Transverse colon (tissue), 4 donors: ENCODE measurements around the gene LRRIQ1. TPM values are rescaled to one million over a fixed set of nuclear protein-coding genes. Genes with fewer than 3 reads are reported as not detected.

ENCODE experiments used
- DNase-seq: peaks from one replicate; pipeline ENCODE4 v3.0.0-alpha.2; 2019
- H3K27ac ChIP-seq, 4 donors: fragments of 200-600 bp; sonication (generic); 2 replicates each; pipeline ENCODE4 v1.5.1; 2016 to 2018; ENCODE audit warnings: inconsistent platforms in 4 of 4
- H3K27me3 ChIP-seq: fragments of 200-600 bp; sonication (generic); 2 replicates; pipeline ENCODE4 v1.5.1; 2017; ENCODE audit warnings: inconsistent platforms
- H3K36me3 ChIP-seq, 4 donors: fragments of 200-600 bp; sonication (generic); 2 replicates each; pipeline ENCODE4 v1.5.1; 2017 to 2019; ENCODE audit warnings: inconsistent platforms in 4 of 4
- H3K4me1 ChIP-seq, 4 donors: fragments of 200-600 bp; sonication (generic); 2 replicates each; pipeline ENCODE4 v1.5.1; 2017 to 2020; ENCODE audit warnings: inconsistent platforms in 4 of 4
- H3K4me3 ChIP-seq, 4 donors: fragments of 200-600 bp; sonication (generic); 1 replicate in 1 of 4; 2 replicates in 3 of 4; pipeline versions ENCODE4 v1.5.1 to v1.6.1; 2017 to 2019; ENCODE audit warnings: inconsistent platforms in 4 of 4
- H3K9me3 ChIP-seq, 2 donors: fragments of 200-600 bp; sonication (generic); 2 replicates each; pipeline ENCODE4 v1.5.1; 2017 to 2019; ENCODE audit warnings: inconsistent platforms in 2 of 2
- CTCF ChIP-seq, 5 experiments: fragments of 200-600 bp in 3 of 5; fragments of 450-650 bp in 2 of 5; sonication (generic) in 3 of 5; IDR thresholded peaks; 1 replicate in 2 of 5; 2 replicates in 3 of 5; pipeline ENCODE4 v1.5.1; 2016 to 2017; ENCODE audit warnings: antibody characterized with exemption in 5 of 5, inconsistent platforms in 3 of 5, mild to moderate bottlenecking in 2 of 5, moderate library complexity in 1 of 5
- EP300 ChIP-seq: sonication (generic); formaldehyde crosslinking; IDR thresholded peaks from one replicate; pipeline ENCODE4 v1.6.1; 2017; ENCODE audit warnings: antibody characterized with exemption, low read depth
- POLR2A ChIP-seq: fragments of 450-650 bp; IDR thresholded peaks from one replicate; pipeline ENCODE4 v1.6.1; 2016; ENCODE audit warnings: antibody characterized with exemption, mild to moderate bottlenecking, moderate library complexity
- POLR2AphosphoS5 ChIP-seq, 3 donors: sonication (generic); formaldehyde crosslinking; IDR thresholded peaks; one replicate each; pipeline ENCODE4 v1.6.1; 2016; ENCODE audit warnings: antibody characterized with exemption in 3 of 3
- WGBS, 2 donors: methylation state at CpG; one replicate each; pipeline ENCODE4 v1.1.5; 2018; ENCODE audit warnings: low coverage in 1 of 2; 5-methylcytosine and 5-hydroxymethylcytosine counted together
- in situ Hi-C, 4 donors: fragments of 200-750 bp; cut with MboI; loops; one replicate each; pipeline versions ENCODE4 v1.15.0 to v1.15.1; 2017; ENCODE audit warnings: low sequenced_read_pairs in 3 of 4, low pct_ligation_motif_present in 1 of 4, low pct_unique_long_range_greater_than_20kb in 1 of 4
- intact Hi-C: fragments of 100-400 bp; cut with DNase I; formaldehyde crosslinking; loops from one replicate; pipeline ENCODE4 v1.15.1; 2023; ENCODE audit warnings: low total_unique reads
- total RNA-seq, 4 donors: library from RNA; depleted of rRNA; stranded (reverse); fragments of >200 nt; gene quantifications; one replicate each; pipeline ENCODE4 v1.1.0, GENCODE V29; 2016

Gene LRRIQ1
- total RNA-seq, 4 donors from 2014 or later: not detected

GRCh38 chr12:85273381-85274314 is 237.5 kb downstream of the LRRIQ1 start:
- Histone ChIP-seq H3K9me3 (no peaks in the 10 kb centered on the region), H3K36me3 (no peaks in the 10 kb centered on the region), H3K4me1 (peaks cover 0 to 3% (median 0%) of the 10 kb centered on the region in 4 donors), H3K27ac (no peak overlapping the region), H3K4me3 (no peak overlapping the region), H3K27me3 (peaks cover 77% of the 10 kb centered on the region)
- no peak for TF ChIP-seq POLR2A
- no peak for TF ChIP-seq POLR2AphosphoS5 (IDR thresholded peaks at IDR 0.05)
- TF ChIP-seq EP300: no peak
- TF ChIP-seq CTCF (IDR thresholded peaks at IDR 0.05): no peak
- 5 to 23% methylated on average over 3 to 32 of the region's 37 CpGs for WGBS, 2 donors
- in situ Hi-C loops: no loop called here
- intact Hi-C loops: no loop called here
- DNase-seq: no peak

GRCh38 chr12:85274315-85274651 is 238.1 kb downstream of the LRRIQ1 start:
- H3K36me3 ChIP-seq: no peaks in the 10 kb centered on the region
- H3K27ac ChIP-seq: no peak overlapping the region
- peaks cover 0 to 3% (median 0%) of the 10 kb centered on the region in 4 donors for H3K4me1 ChIP-seq
- intact Hi-C loops (no loop called here), in situ Hi-C loops (no loop called here)
- 15 to 26% methylated on average over 7 to 8 of the region's 8 CpGs for WGBS, 2 donors
- peaks cover 84% of the 10 kb centered on the region for H3K27me3 ChIP-seq
- DNase-seq: no peak
- H3K4me3 ChIP-seq: no peak overlapping the region
- TF ChIP-seq POLR2A (no peak), POLR2AphosphoS5 (IDR thresholded peaks at IDR 0.05) (no peak), CTCF (IDR thresholded peaks at IDR 0.05) (no peak), EP300 (no peak)
- no peaks in the 10 kb centered on the region for H3K9me3 ChIP-seq

- Histone ChIP-seq H3K9me3 (no peaks in the 10 kb centered on the region), H3K4me1 (peaks cover 0 to 13% (median 7%) of the 10 kb centered on the region in 4 donors), H3K27me3 (peaks cover 94% of the 10 kb centered on the region), H3K4me3 (no peak overlapping the region), H3K36me3 (no peaks in the 10 kb centered on the region), H3K27ac (no peak overlapping the region)
- no peak for DNase-seq
- in situ Hi-C loops: no loop called here
- intact Hi-C loops: no loop called here
- TF ChIP-seq CTCF (IDR thresholded peaks at IDR 0.05): no peak
- no peak for TF ChIP-seq POLR2AphosphoS5 (IDR thresholded peaks at IDR 0.05)
- WGBS, 2 donors: 0 to 6% methylated on average over 2 of the region's 2 CpGs
These were observed 239.2 kb downstream of the LRRIQ1 start for GRCh38 chr12:85275374-85275773.

GRCh38 chr12:85277191-85277590 is 241.0 kb downstream of the LRRIQ1 start:
- intact Hi-C loops (no loop called here), in situ Hi-C loops (no loop called here)
- TF ChIP-seq CTCF (IDR thresholded peaks at IDR 0.05): no peak
- TF ChIP-seq POLR2A: no peak
- no peak for TF ChIP-seq EP300
- TF ChIP-seq POLR2AphosphoS5 (IDR thresholded peaks at IDR 0.05): no peak
- Histone ChIP-seq H3K36me3 (no peaks in the 10 kb centered on the region), H3K9me3 (no peaks in the 10 kb centered on the region), H3K4me3 (no peak overlapping the region), H3K4me1 (peaks cover 5 to 21% (median 13%) of the 10 kb centered on the region in 4 donors), H3K27me3 (peaks cover 100% of the 10 kb centered on the region), H3K27ac (no peak overlapping the region)
- DNase-seq: no peak
- WGBS, 2 donors: 21 to 37% methylated on average over 2 to 3 of the region's 3 CpGs
